SK-MEL-5 (cell line): Measurements from ENCODE around the gene ADAMTSL5. TPM values are rescaled to one million over a fixed set of nuclear protein-coding genes. Genes with fewer than 3 reads are reported as not detected.
A peak's percentile ranks its signal among the peaks of the same experiment; 100 is the strongest.
"Not testable (repeated sequence)": the region's sequence is repeated elsewhere in the genome, so short reads cannot be mapped to it uniquely, and the experiment has no call there.

Experiments
- DNase-seq: peaks from one replicate; pipeline ENCODE4 v3.0.0-alpha.2; 2016; ENCODE audit warnings: low read depth, low spot score
- in situ Hi-C: cut with HindIII; loops from 2 replicates; pipeline ENCODE4 v1.10.0; 2016; ENCODE audit warnings: low sequenced_read_pairs, high pct_unique_total_duplicates, low pct_unique_long_range_greater_than_20kb
- polyA plus RNA-seq, 2 experiments: library from polyadenylated mRNA; depleted of rRNA; stranded (reverse); fragments of >200 nt; gene quantifications; 2 replicates each; pipeline ENCODE4 v1.2.3, GENCODE V29; 2015
- total RNA-seq: library from RNA; depleted of rRNA; stranded (reverse); fragments of >200 nt; shearing (Covaris generic); gene quantifications from 2 replicates; pipeline ENCODE4 v1.2.3, GENCODE V29; 2014; rRNA removed

Gene ADAMTSL5, protein sequence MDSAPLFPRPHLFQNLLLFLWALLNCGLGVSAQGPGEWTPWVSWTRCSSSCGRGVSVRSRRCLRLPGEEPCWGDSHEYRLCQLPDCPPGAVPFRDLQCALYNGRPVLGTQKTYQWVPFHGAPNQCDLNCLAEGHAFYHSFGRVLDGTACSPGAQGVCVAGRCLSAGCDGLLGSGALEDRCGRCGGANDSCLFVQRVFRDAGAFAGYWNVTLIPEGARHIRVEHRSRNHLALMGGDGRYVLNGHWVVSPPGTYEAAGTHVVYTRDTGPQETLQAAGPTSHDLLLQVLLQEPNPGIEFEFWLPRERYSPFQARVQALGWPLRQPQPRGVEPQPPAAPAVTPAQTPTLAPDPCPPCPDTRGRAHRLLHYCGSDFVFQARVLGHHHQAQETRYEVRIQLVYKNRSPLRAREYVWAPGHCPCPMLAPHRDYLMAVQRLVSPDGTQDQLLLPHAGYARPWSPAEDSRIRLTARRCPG
- total RNA-seq, result 2.8 and 4.4 TPM in 2 replicates
- 18.8 and 26.4 TPM in 2 replicates for polyA plus RNA-seq (2015; cell fraction: cytosol; rRNA removed)
- polyA plus RNA-seq (2015; cell fraction: nucleus; rRNA removed), result 28.0 and 49.4 TPM in 2 replicates

DNA sequence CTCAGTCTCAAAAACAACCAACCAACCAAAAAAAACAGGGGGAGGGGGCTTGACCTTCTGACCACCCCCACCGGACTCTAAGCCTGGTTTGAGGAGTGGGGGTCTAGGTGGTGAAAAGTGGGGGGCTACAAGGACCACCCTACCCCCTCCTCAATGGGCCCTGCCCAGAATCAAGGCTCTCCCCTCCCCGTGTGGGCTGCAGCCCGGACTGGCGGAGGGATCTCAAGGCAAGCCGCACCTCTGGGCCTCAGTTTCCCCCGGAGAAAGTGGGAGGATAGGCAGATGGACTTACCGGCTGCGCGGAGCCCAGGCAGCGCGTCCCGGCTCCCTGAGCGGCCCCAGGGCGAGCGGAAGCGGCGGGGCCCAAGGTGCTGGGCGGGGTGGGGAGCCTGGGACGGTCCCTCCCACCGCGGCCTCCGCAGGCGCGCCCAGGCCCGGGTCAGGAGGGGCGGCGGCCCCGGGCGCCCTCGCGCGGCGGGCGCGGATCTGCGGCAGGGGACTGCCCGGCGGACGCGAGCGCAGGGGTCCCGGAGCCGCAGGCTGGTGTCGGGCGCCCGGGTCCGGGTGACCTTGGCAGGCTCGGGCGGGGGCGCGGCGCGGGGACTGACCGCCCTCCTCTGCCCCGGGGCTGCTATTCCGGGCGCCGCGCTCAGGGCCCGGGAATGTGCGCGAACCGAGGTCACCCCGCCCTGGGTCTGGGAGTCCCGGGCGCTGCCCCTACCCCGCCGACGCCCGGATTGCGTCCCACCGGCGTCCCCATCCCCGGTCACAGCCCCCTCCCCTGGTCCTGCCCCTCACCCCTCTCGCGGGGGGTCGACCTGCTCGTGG, at the start of gene ADAMTSL5:
TSS of gene ADAMTSL5 (minus strand) at position 349 of the 828 bp plus-strand sequence. CDS start 2,076 bp downstream, outside the sequence.
- DNase-seq, result peak; percentile 61
- in situ Hi-C loops, result no loop called here

DNA sequence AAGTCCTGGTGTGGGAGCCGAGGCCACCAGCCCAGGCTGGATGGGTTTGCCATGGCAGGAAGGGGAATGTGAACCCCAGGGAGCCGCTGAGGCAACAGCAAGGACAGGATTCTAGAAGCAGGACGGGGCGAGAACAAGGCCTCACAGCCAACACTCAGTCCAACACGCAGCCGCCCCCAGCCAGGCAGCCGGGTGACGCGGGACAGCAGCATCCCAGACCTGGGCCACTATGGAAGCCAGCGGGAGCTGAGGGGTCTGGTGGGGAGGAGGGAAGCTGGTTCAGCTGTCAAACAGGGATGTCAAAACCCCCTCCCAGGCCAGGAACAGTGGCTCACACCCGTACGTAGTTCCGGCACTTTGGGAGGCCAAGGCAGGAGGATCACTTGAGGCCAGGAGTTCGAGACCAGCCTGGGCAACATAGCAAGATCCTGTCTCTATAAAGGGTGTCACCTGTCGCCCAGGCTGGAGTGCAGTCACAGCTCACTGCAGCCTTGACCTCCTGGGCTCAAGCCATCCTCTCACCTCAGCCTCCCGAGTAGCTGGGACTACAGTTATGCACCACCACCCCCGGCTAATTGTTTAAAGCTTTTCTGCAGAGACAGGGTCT, 48.5 kb upstream of the ADAMTSL5 start:
- DNase-seq, result no peak
- in situ Hi-C loops, result no loop called here

DNA sequence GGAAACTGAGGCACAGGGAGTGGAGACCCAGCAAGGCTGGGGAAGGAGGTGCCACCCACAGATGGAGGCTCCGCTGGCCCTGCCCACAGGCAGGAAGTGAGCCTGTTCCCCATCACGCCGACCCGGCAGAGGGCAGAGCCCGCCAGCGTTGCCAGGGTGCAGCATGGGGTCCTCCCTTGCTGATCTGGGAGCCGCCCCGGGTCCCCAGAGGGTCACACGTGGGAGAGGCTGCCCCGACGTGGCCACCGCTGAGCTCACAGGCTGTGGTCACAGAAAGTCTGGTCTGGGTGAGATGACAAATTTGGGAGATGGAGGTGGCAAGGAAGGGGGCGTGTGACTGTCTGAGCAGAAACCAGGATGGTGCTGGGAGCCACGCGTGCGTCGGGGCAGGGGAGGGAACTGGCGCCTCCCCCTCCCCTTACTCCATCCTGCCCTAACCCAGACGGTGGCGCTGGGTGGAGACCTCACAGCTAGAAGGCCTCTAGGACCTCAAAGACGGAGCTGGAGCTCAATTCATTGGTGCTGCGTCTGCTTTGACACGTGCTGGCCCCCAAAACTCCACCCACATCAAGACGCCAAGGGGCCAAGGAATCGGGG, 47.6 kb upstream of the ADAMTSL5 start:
- DNase-seq, result no peak
- in situ Hi-C loops, result no loop called here

DNA sequence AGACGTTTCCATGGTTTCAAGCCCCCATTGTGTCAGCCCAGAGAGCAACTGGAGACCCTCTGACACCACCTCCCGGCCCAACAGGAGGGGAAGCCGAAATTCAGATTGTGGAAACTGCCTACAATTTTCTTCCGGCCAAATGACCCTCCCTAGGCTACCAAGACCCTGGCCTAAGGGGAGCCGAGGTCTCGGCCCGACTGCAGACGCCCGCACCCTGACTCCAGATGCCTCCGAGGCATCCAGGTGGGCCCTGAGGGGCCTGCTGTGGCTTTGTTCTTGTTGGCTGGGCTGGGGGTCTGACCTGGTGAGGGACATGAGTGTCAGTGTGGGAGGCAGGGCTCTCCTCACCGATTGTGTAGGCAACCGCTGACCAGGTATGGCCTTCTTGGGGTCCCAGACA, 45.7 kb upstream of the ADAMTSL5 start:
- in situ Hi-C loops, result no loop called here

DNA sequence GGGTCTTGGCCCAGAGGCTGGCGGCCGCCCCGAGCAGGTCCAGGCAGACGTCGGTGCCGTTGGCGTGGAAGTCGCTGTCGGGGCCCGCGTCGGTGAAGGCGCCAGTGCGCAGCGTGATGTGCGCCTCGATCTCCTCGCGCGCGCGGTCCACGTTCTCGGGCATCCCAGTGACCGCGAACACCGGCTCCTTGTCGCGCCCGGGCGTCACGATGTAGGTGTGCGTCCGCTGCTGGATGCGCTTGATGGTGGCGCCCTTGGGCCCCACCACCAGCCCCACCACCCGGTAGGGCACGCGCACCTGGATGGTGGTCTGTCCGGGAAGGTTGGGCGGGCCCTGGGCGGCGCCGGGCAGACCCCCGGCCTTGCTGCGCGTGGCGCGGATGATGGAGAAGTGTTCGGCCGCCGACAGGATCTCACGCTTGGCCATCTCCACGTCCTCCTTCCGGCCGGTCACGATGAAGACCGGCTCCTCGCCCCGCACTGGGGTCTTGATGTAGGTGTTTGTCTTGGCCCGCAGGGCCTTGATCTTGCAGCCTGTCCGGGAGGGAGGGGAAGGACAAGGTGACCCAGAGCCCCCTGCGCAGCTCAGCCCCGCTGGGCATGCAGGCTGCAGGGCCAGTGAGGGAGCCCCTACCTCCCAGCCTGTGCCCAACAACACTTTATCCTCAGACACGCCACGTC, 43.7 kb upstream of the ADAMTSL5 start:
- in situ Hi-C loops, result no loop called here
- no peak for DNase-seq

More for the DNA sequence above, 45.7 kb upstream of the ADAMTSL5 start:
- no peak for DNase-seq

DNA sequence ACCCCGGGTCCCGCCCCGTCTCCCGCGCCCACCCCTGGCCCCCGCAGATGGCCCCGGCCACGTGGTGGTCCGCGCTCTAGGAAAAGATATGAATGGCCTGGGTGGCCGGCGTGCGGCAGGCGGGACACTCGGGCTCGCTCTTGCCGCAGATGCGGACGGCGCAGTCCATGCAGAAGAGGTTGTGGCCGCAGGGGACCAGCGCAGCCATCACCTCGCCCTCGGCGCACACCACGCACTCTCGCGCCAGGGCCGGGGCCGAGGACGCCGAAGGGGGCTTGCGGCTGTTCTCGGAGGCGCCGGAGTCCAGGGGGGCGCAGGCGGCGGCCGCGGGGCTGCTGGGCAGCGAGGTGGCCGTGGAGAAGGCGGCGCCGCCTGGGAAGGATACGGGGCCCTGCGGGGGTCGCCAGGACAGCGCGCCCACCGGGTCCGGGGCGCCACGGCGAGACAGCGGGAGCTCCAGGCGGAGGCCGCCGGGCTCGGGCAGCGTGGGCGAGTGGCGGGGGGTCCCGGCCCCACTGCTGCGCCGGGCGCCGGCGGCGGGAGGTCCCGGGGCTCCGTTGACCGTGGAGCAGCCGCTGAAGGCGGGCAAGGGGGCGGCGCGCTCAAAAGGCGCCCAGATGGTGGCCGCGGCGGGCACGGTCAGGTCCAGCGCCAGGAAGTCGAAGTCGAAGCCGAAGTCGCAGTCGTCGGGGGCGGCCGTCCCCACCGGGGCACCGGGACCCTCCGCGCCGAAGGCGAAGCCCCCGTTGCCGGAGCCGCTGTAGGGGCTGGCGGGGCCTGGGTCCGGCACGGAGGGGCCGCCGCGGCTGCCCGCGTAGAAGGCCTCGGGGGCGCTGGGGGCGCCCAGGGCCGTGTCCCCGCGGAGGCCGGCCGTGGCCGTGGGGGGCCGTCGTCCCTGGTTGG, 42.9 kb upstream of the ADAMTSL5 start:
- DNase-seq, result no peak
- in situ Hi-C loops, result no loop called here

DNA sequence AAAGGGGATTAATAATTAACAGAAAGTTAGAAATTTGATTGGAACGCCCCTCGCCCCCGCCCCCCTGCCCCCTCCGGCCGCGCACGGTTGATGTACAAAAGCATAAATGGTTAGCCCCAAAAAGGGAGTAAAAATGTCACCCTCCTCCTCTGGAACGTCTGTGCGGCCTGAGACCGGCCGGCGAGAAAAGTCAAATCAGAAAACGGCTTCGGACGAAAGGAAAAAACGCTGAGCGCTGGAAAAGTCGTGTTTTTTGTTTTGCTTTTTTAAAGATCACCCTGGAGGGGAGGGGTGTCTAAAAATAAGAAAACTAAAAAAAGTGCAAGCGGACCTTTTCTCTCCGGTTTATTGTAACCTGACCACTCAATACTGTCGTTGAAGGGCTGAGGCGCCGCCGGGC, 42.1 kb upstream of the ADAMTSL5 start:
- DNase-seq, result no peak
- in situ Hi-C loops, result no loop called here

DNA sequence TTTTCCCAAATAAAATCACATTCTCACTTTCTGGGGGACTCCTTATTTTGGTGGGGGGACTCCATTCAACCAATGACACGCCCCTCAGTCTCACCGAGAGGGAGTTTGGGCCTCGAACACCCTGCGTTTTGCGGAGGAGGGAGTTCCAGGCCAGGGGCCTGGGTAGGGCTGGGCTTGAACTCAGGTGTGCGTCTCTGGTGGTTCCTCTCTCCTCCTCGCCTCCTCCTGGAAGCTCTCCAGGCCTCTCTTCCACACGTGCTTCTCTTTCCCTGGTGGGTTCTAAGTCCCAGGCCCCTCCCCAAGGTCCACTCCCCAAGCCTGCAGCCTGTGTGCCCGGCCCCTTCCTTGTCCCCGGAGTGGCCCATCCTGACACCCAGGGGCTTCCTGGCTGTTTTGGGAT, 40.6 kb upstream of the ADAMTSL5 start:
- no peak for DNase-seq
- in situ Hi-C loops, result no loop called here

DNA sequence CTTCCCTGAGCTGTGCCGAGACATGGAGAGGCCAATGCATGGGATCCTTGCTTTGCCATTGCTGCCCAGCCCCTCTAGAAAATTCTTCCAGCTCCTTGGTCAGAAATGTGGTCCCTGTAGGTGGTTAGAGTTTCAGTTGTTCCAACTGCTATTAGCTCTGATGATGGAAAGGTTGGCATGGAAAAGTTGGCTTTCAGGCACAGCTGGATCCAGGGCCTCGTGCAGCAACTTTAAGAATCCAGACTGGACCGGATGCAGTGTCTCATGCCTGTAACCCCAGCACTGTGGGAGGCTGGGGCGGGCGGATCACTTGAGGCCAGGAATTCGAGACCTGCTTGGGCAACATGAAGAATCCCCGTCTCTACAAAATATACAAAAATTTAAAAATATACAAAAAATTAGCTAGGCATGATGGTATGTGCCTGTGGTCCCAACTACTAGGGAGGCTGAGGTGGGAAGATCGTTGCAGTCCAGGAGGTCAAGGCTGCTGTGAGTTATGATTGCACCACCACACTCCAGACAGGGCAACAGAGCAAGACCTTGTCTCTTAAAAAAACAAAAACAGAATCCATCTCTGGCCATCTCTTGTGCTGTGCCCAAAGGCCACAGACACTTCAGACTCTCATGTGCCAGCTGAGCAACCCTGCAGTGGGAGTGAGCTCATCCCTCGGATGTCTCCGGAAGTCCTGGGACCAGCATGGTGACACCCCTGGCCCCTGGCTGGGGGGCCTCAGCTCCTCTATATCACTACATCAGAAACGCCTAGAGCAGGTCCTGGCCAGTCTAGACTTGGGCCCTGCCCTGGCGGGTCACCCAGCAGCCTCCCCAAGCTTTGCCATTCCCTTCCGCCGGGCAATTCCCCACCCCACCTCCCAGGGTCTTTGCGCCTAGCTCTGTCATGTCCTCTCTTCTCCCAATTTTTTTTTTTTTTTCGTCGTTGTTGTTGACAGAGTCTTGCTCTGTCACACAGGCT, 38.5 kb upstream of the ADAMTSL5 start:
- in situ Hi-C loops, result no loop called here
- no peak for DNase-seq

DNA sequence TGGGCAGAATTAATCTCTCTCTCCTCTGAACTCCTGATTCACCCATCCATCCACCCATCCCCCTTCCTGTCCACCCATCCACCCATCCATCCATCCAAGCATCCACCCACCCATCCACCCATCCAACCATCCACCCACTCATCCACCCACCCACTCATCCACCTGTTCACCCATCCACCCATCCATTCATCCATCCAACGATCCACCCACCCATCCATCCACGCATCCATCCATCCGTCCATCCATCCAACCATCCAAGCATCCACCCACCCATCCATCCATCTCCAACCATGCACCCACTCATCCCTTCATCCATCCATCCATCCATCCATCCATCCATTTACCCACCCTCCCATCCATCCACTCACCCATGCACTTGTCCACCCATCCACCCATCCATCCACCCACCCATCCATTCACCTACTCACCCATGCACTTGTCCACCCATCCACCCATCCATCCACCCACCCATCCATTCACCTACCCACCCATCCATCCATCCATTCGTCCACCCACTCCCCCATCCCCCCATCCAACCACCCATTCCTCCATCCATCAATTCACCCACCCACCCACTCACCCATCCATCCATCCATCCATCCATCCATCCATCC, 36.6 kb upstream of the ADAMTSL5 start:
- DNase-seq, result no peak
- in situ Hi-C loops, result no loop called here

DNA sequence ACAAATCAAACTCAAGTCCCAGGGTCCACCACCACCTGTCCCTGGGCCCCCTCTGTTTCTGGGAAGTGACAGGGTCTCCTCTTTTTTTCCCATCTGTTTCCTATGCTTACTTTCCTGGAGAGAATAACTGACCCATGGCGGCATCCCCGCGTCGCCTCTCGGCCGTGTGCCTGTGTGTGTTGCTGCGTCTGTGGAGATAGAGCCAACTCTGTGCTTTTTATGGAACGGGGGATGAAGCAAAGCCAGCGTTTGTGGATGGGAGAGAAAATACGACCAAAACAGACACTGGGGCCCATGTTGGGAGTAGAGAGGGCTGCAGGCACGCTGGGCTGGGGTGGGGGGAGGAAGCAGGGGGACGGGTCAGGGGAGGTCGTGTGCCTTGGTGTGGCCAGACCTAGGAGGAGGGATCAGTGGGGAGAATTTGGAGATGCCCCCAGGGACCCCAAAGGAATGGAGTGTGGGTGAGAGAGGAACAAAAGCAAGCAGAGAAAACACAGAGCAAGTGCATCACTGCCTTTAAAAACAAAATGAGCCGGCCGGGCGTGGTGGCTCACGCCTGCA, 27.6 kb upstream of the ADAMTSL5 start:
- in situ Hi-C loops, result no loop called here
- no peak for DNase-seq

DNA sequence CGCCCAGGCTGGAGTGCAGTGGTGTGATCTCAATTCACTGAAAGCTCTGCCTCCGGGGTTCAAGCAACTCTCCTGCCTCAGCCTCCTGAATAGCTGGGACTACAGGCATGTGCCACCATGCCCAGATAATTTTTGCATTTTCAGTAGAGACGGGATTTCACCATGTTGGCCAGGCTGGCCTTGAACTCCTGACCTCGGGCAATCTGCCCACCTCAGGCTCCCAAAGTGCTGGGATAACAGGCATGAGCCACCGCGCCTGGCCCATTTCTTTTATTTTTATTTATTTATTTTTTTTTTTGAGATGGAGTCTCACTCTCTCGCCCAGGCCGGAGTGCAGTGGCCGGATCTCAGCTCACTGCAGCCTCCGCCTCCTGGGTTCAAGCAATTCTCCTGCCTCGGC, 26.9 kb upstream of the ADAMTSL5 start:
- in situ Hi-C loops, DNase-seq: not testable (repeated sequence)

DNA sequence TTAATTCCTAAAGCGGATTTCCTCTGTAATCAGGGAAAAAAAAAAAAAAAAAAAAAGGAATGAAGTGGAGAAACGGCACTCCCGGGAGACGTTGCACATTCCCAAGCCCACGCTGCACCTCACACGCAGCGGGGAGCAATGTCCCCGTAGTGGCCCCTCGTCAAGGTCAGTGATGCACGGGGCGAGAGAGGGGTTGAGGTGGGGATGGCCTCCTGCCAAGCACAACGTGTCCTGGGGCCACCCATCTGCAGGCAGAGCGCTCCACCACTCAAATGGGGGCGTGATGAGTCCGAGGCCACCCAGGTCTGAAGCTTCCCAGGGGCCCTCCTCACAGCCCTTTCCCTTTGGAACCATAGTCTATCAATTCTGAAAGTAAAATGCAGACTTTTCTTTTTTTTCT, 26.2 kb upstream of the ADAMTSL5 start:
- in situ Hi-C loops, result no loop called here

DNA sequence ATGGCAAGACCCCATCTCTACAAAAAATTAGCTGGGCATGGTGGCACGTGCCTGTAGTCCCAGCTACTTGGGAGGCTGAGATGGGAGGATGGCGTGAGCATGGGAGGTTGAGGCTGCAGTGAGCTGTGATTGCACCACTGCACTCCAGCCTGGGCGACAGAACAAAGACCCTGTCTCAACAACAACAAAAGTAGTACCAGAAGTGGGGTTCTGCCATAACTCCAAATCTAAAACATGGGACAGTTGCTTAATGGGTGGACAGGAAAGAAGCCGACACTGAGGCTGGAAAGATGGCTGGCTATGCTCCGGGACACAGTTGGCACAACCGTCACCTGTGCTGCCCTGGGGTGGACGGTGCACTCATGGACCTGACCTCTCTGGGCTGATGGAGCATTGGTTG, 22.9 kb upstream of the ADAMTSL5 start:
- DNase-seq, in situ Hi-C loops: not testable (repeated sequence)

More for the DNA sequence above, 26.2 kb upstream of the ADAMTSL5 start:
- no peak for DNase-seq
